Trophoblast cell (in vitro differentiated cells and primary cell): Measurements from ENCODE around the gene PRMT3.

Source experiments
- DNase-seq, 2 donors: peaks; one replicate each; pipeline ENCODE4 v3.0.0-alpha.2; 2016
- H2AFZ ChIP-seq: 2 replicates; pipeline ENCODE4 v1.6.1; 2013; ENCODE audit warnings: low read length, moderate library complexity, mild to moderate bottlenecking; ENCODE audit not compliant: insufficient read depth, poor library complexity
- H2AK5ac ChIP-seq: 2 replicates; pipeline ENCODE4 v1.6.1; 2013; ENCODE audit warnings: mild to moderate bottlenecking, low read length
- H2BK120ac ChIP-seq: 2 replicates; pipeline ENCODE4 v1.6.1; 2013; ENCODE audit warnings: low read length, mild to moderate bottlenecking, moderate library complexity; ENCODE audit not compliant: insufficient read depth, poor library complexity
- H2BK12ac ChIP-seq: 2 replicates; pipeline ENCODE4 v1.6.1; 2013; ENCODE audit warnings: mild to moderate bottlenecking, low read length, moderate library complexity
- H2BK5ac ChIP-seq: 2 replicates; pipeline ENCODE4 v1.6.1; 2013; ENCODE audit warnings: low read length, low read depth, moderate library complexity, mild to moderate bottlenecking; ENCODE audit not compliant: poor library complexity
- H3K14ac ChIP-seq: 2 replicates; pipeline ENCODE4 v1.6.1; 2013; ENCODE audit warnings: mild to moderate bottlenecking, low read length
- H3K18ac ChIP-seq: 2 replicates; pipeline ENCODE4 v1.6.1; 2013; ENCODE audit warnings: mild to moderate bottlenecking, low read length
- H3K23ac ChIP-seq: 2 replicates; pipeline ENCODE4 v1.6.1; 2013; ENCODE audit warnings: low read length
- H3K27ac ChIP-seq: 2 replicates; pipeline ENCODE4 v1.5.1; 2013; ENCODE audit warnings: low read depth, mild to moderate bottlenecking, inconsistent platforms, low read length, moderate library complexity
- H3K27me3 ChIP-seq: 2 replicates; pipeline ENCODE4 v1.6.1; 2013; ENCODE audit warnings: inconsistent platforms, mild to moderate bottlenecking, low read length, moderate library complexity; ENCODE audit not compliant: insufficient read depth
- H3K36me3 ChIP-seq, 2 experiments: 1 replicate in 1 of 2; 2 replicates in 1 of 2; pipeline ENCODE4 v1.6.1; 2013; ENCODE audit warnings: low read length in 2 of 2, mild to moderate bottlenecking in 2 of 2, moderate library complexity in 1 of 2; ENCODE audit not compliant: insufficient read depth in 2 of 2, control insufficient read depth in 1 of 2
- H3K4ac ChIP-seq: 2 replicates; pipeline ENCODE4 v1.6.1; 2013; ENCODE audit warnings: low read depth, mild to moderate bottlenecking, low read length, moderate library complexity
- H3K4me1 ChIP-seq, 2 experiments: 1 replicate in 1 of 2; 2 replicates in 1 of 2; pipeline ENCODE4 v1.6.1; 2013; ENCODE audit warnings: low read length in 2 of 2, mild to moderate bottlenecking in 2 of 2, moderate library complexity in 1 of 2; ENCODE audit not compliant: insufficient read depth in 2 of 2, control insufficient read depth in 1 of 2
- H3K4me2 ChIP-seq: 2 replicates; pipeline ENCODE4 v1.6.1; 2013; ENCODE audit warnings: inconsistent platforms, mild to moderate bottlenecking, low read length, moderate library complexity
- H3K4me3 ChIP-seq: 2 replicates; pipeline ENCODE4 v1.5.1; 2013; ENCODE audit warnings: mild to moderate bottlenecking, low read depth, low read length, inconsistent platforms
- H3K79me1 ChIP-seq: one replicate; pipeline ENCODE4 v1.6.1; 2013; ENCODE audit warnings: low read length
- H3K79me2 ChIP-seq: 2 replicates; pipeline ENCODE4 v1.6.1; 2013; ENCODE audit warnings: low read length, mild to moderate bottlenecking; ENCODE audit not compliant: control insufficient read depth, insufficient read depth, poor library complexity
- H3K9ac ChIP-seq: 2 replicates; pipeline ENCODE4 v1.6.1; 2013; ENCODE audit warnings: mild to moderate bottlenecking, low read length
- H3K9me3 ChIP-seq: 2 replicates; pipeline ENCODE4 v1.6.1; 2013; ENCODE audit warnings: low read depth, mild to moderate bottlenecking, control low read depth, inconsistent platforms, low read length; ENCODE audit not compliant: insufficient read depth
- H4K12ac ChIP-seq: 2 replicates; pipeline ENCODE4 v1.6.1; 2013; ENCODE audit warnings: low read depth, mild to moderate bottlenecking, low read length, moderate library complexity
- H4K8ac ChIP-seq: 2 replicates; pipeline ENCODE4 v1.6.1; 2013; ENCODE audit warnings: low read depth, mild to moderate bottlenecking, low read length, moderate library complexity
- H4K91ac ChIP-seq: one replicate; pipeline ENCODE4 v1.6.1; 2013; ENCODE audit warnings: low read depth, mild to moderate bottlenecking, low read length, moderate library complexity
- WGBS: extraction: QIAGEN DNeasy Blood & Tissue Kit; methylation state at CpG from one replicate; pipeline ENCODE4 v1.1.7; 2013; ENCODE audit warnings: missing lambda C conversion rate; ENCODE audit not compliant: insufficient read length, insufficient coverage; ENCODE audit errors: extremely low coverage; 5-methylcytosine and 5-hydroxymethylcytosine counted together

PRMT3 gene

DNA sequence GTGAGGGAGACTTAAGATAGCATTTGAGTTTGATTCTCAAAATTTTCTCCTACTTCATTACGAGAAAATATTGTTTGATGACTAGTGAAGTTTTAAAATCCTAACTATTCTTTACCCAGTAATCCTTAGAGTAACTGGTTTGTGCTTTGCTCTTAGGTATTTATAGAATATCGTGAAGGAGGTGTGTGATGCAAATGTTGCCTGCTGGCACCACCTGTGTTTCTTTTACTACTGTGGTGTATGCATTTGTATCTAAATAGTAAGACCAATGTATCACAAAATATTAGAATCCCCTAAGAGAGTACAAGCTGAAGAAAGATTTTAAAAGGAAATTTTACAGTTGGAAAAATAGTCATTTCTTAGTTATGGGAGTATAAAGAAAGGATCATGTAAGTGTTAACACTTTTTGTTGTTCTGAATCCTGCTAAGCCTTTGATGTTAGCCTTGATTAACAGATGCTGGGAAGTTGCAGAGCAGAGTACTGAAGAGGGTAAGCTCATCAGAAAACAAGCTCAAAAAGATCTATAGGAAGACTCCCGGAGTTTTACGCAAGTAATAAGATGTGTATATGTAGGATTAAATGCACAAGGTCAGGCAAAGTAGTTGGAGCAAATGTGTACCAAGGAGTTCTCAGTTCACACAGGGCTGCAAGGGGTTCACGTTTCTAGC is 109.7 kb downstream of the PRMT3 start:
- Histone ChIP-seq H2AFZ (no peak overlapping the region), H3K9ac (no peak overlapping the region), H3K4me2 (no peak overlapping the region), H3K27ac (no peak overlapping the region), H4K8ac (no peak overlapping the region), H3K4me3 (no peak overlapping the region), H3K79me2 (no peaks in the 10 kb centered on the region), H3K4ac (no peak overlapping the region), H3K36me3 (peaks cover 0 to 6% of the 10 kb centered on the region in 2 experiments), H4K12ac (no peak overlapping the region), H2BK12ac (no peak overlapping the region), H3K18ac (no peak overlapping the region), H4K91ac (no peak overlapping the region), H3K4me1 (no peaks in the 10 kb centered on the region), H3K79me1 (no peaks in the 10 kb centered on the region), H2BK120ac (no peak overlapping the region), H3K9me3 (no peaks in the 10 kb centered on the region), H2BK5ac (no peak overlapping the region), H3K23ac (no peak overlapping the region), H2AK5ac (no peak overlapping the region), H3K27me3 (no peaks in the 10 kb centered on the region), H3K14ac (no peak overlapping the region)
- WGBS = no CpG with 5 or more reads among the region's 5 CpGs
- DNase-seq = no peak

DNA sequence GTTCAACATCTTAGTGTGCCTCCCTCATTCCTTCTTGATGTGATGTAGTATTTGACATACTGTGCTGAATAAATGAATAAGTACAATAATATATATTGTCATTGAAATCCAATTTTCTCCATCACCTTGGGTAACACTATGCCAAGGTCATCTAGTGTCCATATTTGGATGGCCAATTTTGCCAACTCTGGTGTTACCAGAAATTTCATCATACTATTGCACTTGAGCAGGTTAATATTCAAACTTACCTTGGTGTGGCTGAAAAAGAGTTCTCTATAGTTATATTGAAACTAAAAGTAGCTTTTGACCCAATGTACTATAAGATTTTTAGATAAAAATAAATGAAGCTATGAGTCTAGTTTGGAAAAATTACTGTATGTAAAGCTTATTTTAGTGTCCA is 113.7 kb downstream of the PRMT3 start:
- H3K9ac ChIP-seq = no peak overlapping the region

DNA sequence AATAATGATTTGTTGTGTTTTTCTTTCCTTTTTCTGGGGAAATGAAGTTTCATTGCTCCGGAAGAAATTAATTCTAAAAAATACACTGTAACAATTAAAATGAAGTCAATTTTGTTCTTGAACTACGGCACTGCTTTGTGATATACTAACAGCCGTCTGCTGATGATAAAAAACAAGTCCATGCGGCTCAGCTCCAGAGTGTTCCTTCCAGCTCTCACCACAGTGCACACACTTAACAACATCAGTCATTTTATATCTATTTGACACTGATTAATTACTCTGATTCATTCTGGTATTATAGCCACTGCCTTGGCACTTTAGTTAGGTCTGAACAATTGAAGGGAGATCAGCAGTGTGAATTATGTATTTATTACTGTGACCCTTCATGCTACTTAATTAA is 114.5 kb downstream of the PRMT3 start:
- no CpG with 5 or more reads among the region's 4 CpGs for WGBS
- Histone ChIP-seq H2AFZ (no peak overlapping the region), H4K91ac (no peak overlapping the region), H4K12ac (no peak overlapping the region), H2BK5ac (no peak overlapping the region), H4K8ac (no peak overlapping the region), H3K27me3 (no peaks in the 10 kb centered on the region), H3K79me2 (no peaks in the 10 kb centered on the region), H3K4me1 (no peaks in the 10 kb centered on the region), H3K18ac (no peak overlapping the region), H3K4me2 (no peak overlapping the region), H3K36me3 (peaks cover 0 to 2% of the 10 kb centered on the region in 2 experiments), H3K27ac (no peak overlapping the region), H3K9me3 (no peaks in the 10 kb centered on the region), H3K79me1 (no peaks in the 10 kb centered on the region), H3K4ac (no peak overlapping the region), H2AK5ac (no peak overlapping the region), H3K23ac (no peak overlapping the region), H2BK120ac (no peak overlapping the region), H3K4me3 (no peak overlapping the region), H3K9ac (no peak overlapping the region), H2BK12ac (no peak overlapping the region), H3K14ac (no peak overlapping the region)
- DNase-seq = no peak

More for the DNA sequence above, 113.7 kb downstream of the PRMT3 start:
- no peak overlapping the region for H2BK5ac ChIP-seq
- H2BK120ac ChIP-seq = no peak overlapping the region
- no peaks in the 10 kb centered on the region for H3K79me2 ChIP-seq
- no peak overlapping the region for H4K91ac ChIP-seq
- H2BK12ac ChIP-seq = no peak overlapping the region
- H3K4me1 ChIP-seq = no peaks in the 10 kb centered on the region
- H3K27me3 ChIP-seq = no peaks in the 10 kb centered on the region
- H4K8ac ChIP-seq = no peak overlapping the region
- H3K9me3 ChIP-seq = no peaks in the 10 kb centered on the region
- no peak overlapping the region for H3K27ac ChIP-seq
- H3K4me3 ChIP-seq = no peak overlapping the region
- no peak overlapping the region for H3K18ac ChIP-seq
- no peak overlapping the region for H3K4me2 ChIP-seq
- no peak for DNase-seq
- no peak overlapping the region for H2AK5ac ChIP-seq
- no peak overlapping the region for H3K23ac ChIP-seq
- H3K4ac ChIP-seq = no peak overlapping the region
- no peak overlapping the region for H2AFZ ChIP-seq
- no peak overlapping the region for H4K12ac ChIP-seq
- H3K14ac ChIP-seq = no peak overlapping the region
- no peaks in the 10 kb centered on the region for H3K79me1 ChIP-seq
- peaks cover 0 to 2% of the 10 kb centered on the region in 2 experiments for H3K36me3 ChIP-seq

DNA sequence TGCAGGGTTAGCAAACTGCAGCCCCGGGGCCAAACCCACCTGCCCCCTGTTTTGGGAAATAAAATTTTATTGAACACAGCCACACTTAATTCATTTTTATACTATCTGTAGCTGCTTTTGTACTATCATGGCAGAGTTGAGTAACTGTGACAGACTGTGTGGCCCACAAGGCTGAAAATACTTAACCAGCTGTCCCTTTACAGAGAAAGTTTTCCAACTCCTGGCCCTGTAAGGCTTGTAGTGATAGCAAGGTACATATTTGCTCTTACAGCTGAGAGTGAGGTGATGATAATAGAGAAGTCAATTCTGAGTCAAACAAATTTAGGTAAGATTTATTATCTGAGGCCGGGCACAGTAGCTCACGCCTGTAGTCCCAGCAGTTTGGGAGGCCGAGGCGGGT is 124.5 kb downstream of the PRMT3 start:
- no peaks in the 10 kb centered on the region for H3K4me1 ChIP-seq
- H3K4ac ChIP-seq = no peak overlapping the region
- H4K12ac ChIP-seq = no peak overlapping the region
- H3K4me2 ChIP-seq = no peak overlapping the region
- no peak overlapping the region for H3K27ac ChIP-seq
- no peak overlapping the region for H4K91ac ChIP-seq
- no peak overlapping the region for H3K14ac ChIP-seq
- H2BK5ac ChIP-seq = no peak overlapping the region
- H4K8ac ChIP-seq = no peak overlapping the region
- DNase-seq = no peak
- no peak overlapping the region for H2AFZ ChIP-seq
- no peaks in the 10 kb centered on the region for H3K79me2 ChIP-seq
- WGBS = no CpG with 5 or more reads among the region's 5 CpGs
- H3K79me1 ChIP-seq = no peaks in the 10 kb centered on the region
- no peak overlapping the region for H2AK5ac ChIP-seq
- no peaks in the 10 kb centered on the region for H3K27me3 ChIP-seq
- no peak overlapping the region for H3K9ac ChIP-seq
- H2BK12ac ChIP-seq = no peak overlapping the region
- H3K9me3 ChIP-seq = no peaks in the 10 kb centered on the region
- H3K4me3 ChIP-seq = no peak overlapping the region
- no peaks in the 10 kb centered on the region for H3K36me3 ChIP-seq
- H3K18ac ChIP-seq = no peak overlapping the region
- H2BK120ac ChIP-seq = no peak overlapping the region
- no peak overlapping the region for H3K23ac ChIP-seq
